Memory B cell (primary cell): ENCODE measurements around the gene SEMA3G.

ENCODE experiments used
- ATAC-seq: fragments of 150-1000 bp; cut with Tn5 transposase; 2 replicates; pipeline ENCODE4 v1.10.0; 2021; ENCODE audit warnings: low read depth, mild to moderate bottlenecking, moderate library complexity
- DNase-seq, 2 donors: peaks; one replicate each; pipeline ENCODE4 v3.0.0; 2022; ENCODE audit warnings: low spot score in 2 of 2
- H3K27ac Mint-ChIP-seq: one replicate; pipeline ENCODE4 v1.8.0; 2022; ENCODE audit warnings: mild to moderate bottlenecking, moderate library complexity, mixed read lengths
- H3K27me3 Mint-ChIP-seq: one replicate; pipeline ENCODE4 v1.8.0; 2022; ENCODE audit warnings: mixed read lengths
- H3K36me3 Mint-ChIP-seq: one replicate; pipeline ENCODE4 v1.8.0; 2022; ENCODE audit warnings: mild to moderate bottlenecking, mixed read lengths
- H3K4me1 Mint-ChIP-seq: one replicate; pipeline ENCODE4 v1.8.0; 2022; ENCODE audit warnings: mixed read lengths
- H3K4me3 Mint-ChIP-seq: one replicate; pipeline ENCODE4 v1.8.0; 2022; ENCODE audit warnings: mild to moderate bottlenecking, moderate library complexity, mixed read lengths
- H3K9me3 Mint-ChIP-seq: one replicate; pipeline ENCODE4 v1.8.0; 2022; ENCODE audit warnings: mixed read lengths

SEMA3G gene

GRCh38 chr3:52452570-52453221, 7.8 kb upstream of the SEMA3G start:
- Mint-ChIP-seq H3K4me1 (peaks cover 32% of the 10 kb centered on the region), H3K27me3 (no peaks in the 10 kb centered on the region), H3K36me3 (no peaks in the 10 kb centered on the region), H3K4me3 (no peak overlapping the region), H3K9me3 (no peaks in the 10 kb centered on the region), H3K27ac (no peak overlapping the region)
- ATAC-seq = no peak
- no peak for DNase-seq

GRCh38 chr3:52452126-52452525, 7.2 kb upstream of the SEMA3G start:
- Mint-ChIP-seq H3K9me3 (no peaks in the 10 kb centered on the region), H3K4me1 (peaks cover 28% of the 10 kb centered on the region), H3K36me3 (no peaks in the 10 kb centered on the region), H3K27me3 (no peaks in the 10 kb centered on the region), H3K4me3 (no peak overlapping the region), H3K27ac (no peak overlapping the region)
- DNase-seq = no peak
- no peak for ATAC-seq

- peaks cover 25% of the 10 kb centered on the region for H3K4me1 Mint-ChIP-seq
- ATAC-seq = no peak
Measured at GRCh38 chr3:52451237-52452083, 6.6 kb upstream of the SEMA3G start.

DNA sequence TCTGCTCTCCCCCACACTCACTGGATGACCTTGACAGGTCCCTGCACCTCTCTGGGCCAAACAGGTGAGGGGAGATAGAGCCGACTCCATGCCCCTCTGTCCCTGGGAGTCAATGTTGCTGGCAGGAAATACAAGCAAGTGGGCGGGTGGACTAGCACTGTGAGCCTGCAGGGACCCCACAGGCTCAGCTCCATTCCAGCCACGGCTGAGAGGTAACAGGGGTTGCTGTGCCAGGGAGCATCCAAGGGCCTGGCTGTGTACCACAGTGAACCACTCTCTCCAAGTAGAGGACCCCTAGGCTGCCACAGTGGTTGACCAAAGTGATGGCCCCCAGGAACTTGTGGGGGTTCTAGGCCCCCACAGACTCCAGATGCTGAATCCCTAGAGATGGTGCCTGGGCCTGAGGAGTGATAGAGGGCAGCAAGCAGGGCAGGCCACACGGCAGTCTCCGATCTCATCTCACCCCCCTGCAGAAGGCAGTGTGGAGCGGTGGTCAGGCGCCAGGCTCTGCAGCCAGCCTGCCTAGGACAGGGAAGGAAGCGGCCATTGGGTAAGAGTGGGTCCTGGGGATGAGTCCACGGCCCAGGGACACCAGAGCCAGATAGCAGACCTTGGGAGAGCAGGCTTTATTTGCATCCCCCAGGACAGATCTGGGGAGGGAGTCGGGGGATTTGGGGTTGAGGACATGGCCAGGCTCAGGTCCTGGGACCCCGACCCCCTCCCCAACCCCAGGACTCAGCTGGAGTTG, 5.8 kb upstream of the SEMA3G start:
- no peak overlapping the region for H3K27ac Mint-ChIP-seq
- no peaks in the 10 kb centered on the region for H3K36me3 Mint-ChIP-seq
- H3K4me1 Mint-ChIP-seq = peaks cover 18% of the 10 kb centered on the region
- no peaks in the 10 kb centered on the region for H3K9me3 Mint-ChIP-seq
- H3K4me3 Mint-ChIP-seq = no peak overlapping the region
- DNase-seq = no peak
- no peaks in the 10 kb centered on the region for H3K27me3 Mint-ChIP-seq
- no peak for ATAC-seq

More at GRCh38 chr3:52451237-52452083, 6.6 kb upstream of the SEMA3G start:
- DNase-seq = no peak
- no peak overlapping the region for H3K4me3 Mint-ChIP-seq
- H3K27ac Mint-ChIP-seq = no peak overlapping the region
- no peaks in the 10 kb centered on the region for H3K9me3 Mint-ChIP-seq
- H3K27me3 Mint-ChIP-seq = no peaks in the 10 kb centered on the region
- H3K36me3 Mint-ChIP-seq = no peaks in the 10 kb centered on the region

- Mint-ChIP-seq H3K4me3 (no peak overlapping the region), H3K36me3 (no peaks in the 10 kb centered on the region), H3K4me1 (peaks cover 16% of the 10 kb centered on the region), H3K27ac (no peak overlapping the region), H3K9me3 (no peaks in the 10 kb centered on the region), H3K27me3 (peaks cover 3% of the 10 kb centered on the region)
- DNase-seq = no peak
- ATAC-seq = no peak
Measured at GRCh38 chr3:52447512-52448355, 2.8 kb upstream of the SEMA3G start.

DNA sequence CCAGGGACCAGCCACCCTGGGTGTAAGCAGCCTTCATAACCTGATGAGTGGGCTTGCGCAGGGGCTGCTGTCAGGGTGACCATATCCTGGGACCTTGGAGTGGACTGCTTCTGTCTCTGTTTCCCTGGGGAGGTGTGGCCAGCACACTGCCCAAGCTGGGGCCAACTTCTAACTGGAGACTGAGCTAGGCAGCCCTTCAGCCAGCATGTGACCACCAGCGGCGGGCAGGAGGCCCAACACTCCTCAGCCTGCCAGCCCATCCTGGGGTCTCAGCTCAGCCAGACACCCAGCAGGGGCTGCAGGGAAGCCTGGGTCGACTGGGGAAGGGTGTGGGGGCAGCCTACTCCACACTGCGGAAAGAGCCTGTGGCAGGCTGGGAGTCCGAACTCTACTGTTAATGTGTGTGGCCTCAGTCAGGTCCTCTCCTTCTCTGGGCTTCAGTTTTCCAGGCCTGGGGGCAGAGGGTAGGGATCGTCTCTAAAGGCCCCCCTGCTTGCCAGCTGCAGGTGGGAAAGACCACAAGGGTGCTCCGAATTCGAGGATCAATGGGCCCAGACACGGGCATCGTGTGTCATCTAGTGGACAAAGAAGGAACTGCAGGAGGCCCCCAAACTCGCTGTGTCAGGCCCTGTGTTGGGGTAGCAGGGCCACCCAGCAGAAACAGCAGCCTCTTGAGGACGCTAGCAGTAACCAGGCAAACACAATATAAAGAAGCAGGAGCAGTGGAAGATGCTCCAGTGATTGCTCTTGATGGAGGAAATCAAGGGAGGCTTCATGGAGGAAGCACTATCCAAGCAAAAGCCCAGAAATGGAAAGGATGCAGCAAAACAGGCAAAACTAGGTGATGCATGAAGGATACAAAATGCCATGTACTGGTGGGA, 2.0 kb upstream of the SEMA3G start:
- Mint-ChIP-seq H3K9me3 (no peaks in the 10 kb centered on the region), H3K4me1 (peaks cover 16% of the 10 kb centered on the region), H3K27ac (no peak overlapping the region), H3K27me3 (peaks cover 3% of the 10 kb centered on the region), H3K36me3 (no peaks in the 10 kb centered on the region), H3K4me3 (no peak overlapping the region)
- DNase-seq (peak; percentile 76 to 83), ATAC-seq (peak; percentile 68)

- Mint-ChIP-seq H3K36me3 (no peaks in the 10 kb centered on the region), H3K27ac (no peak overlapping the region), H3K9me3 (no peaks in the 10 kb centered on the region), H3K4me3 (no peak overlapping the region), H3K4me1 (peaks cover 16% of the 10 kb centered on the region), H3K27me3 (peaks cover 3% of the 10 kb centered on the region)
- ATAC-seq = no peak
- DNase-seq = no peak
Measured at GRCh38 chr3:52446042-52446441, 1.1 kb upstream of the SEMA3G start.

- Mint-ChIP-seq H3K4me1 (peaks cover 16% of the 10 kb centered on the region), H3K36me3 (no peaks in the 10 kb centered on the region), H3K27ac (no peak overlapping the region), H3K9me3 (no peaks in the 10 kb centered on the region), H3K4me3 (no peak overlapping the region), H3K27me3 (peaks cover 3% of the 10 kb centered on the region)
- ATAC-seq (no peak), DNase-seq (no peak)
Measured at GRCh38 chr3:52443791-52444687, 864 bp downstream of the SEMA3G start.

- Mint-ChIP-seq H3K27me3 (peaks cover 3% of the 10 kb centered on the region), H3K36me3 (no peaks in the 10 kb centered on the region), H3K27ac (no peak overlapping the region), H3K9me3 (no peaks in the 10 kb centered on the region), H3K4me1 (peaks cover 16% of the 10 kb centered on the region), H3K4me3 (no peak overlapping the region)
- DNase-seq = no peak
- no peak for ATAC-seq
Measured at GRCh38 chr3:52443268-52443610, 1.7 kb downstream of the SEMA3G start.

DNA sequence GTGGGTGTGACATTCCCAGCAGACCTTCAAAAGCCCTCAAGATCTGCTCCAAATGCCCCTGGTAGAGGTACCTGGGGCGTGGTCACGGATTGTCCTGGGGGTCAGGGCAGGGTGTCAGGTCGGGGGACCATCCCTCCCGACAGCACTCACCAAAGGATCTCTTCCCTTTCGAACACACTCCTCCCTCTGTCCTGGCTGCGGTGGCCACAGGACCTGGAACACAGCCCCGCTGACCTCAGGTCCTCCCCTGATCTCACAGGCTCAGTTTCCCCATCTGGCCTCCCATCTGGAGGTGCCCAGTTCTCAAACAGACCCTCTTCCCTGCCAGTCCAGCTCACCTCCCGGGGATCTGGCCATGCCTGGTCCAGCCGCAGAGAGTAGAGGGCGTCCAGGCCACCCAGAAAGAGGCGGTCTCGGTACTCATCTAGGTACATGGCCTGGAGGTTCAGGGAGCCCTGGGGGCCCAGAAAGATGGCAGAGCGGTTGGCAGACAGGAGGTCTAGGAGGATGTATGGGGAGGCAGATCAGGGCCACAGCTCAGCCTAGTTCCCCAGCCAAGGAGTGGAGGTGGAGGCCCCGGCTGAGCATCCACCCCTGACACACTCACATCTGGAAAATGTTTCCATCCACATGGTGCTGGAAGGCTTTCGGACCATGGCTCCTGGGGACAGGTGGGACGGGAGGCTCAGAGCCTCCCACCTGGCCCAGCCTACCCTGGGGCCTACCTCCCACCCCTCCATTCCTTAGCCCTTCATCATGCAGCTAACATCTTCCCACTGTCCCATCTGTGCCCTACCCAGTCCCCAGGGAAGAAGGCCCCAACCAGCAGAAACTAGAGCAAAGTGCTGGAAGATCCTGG, 2.3 kb downstream of the SEMA3G start:
- Mint-ChIP-seq H3K9me3 (no peaks in the 10 kb centered on the region), H3K27me3 (peaks cover 3% of the 10 kb centered on the region), H3K4me3 (no peak overlapping the region), H3K27ac (no peak overlapping the region), H3K36me3 (no peaks in the 10 kb centered on the region), H3K4me1 (peaks cover 16% of the 10 kb centered on the region)
- no peak for DNase-seq
- no peak for ATAC-seq

DNA sequence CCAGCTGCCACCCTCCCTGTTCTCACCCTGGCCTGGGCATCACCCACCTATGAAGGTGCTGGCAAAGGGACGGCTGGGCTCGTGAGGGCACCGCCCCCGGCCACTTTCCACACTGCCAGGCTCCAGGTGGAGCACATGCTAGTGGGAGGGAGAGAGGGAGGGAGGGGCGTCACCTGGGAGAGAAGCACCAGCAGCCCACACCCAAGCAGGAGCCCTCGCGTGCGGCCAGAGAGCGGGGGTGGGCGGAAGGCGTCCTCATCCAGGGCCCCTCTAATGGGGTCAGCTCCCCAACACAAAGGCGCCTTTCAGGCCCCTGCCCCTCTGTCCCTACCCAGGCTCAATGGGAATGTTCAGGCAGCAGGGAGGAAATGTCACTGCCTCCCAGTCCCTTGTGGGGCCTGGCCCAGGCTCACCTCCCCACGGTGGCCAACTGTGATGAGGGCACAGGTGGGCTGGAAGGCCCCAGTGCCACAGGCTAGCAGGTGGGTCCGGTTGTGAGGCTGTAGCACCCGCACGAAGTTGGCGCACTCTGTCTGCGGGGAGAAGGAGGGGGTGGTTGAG, 3.1 kb downstream of the SEMA3G start:
- ATAC-seq = no peak
- DNase-seq = no peak
- H3K27me3 Mint-ChIP-seq = peaks cover 3% of the 10 kb centered on the region
- H3K36me3 Mint-ChIP-seq = no peaks in the 10 kb centered on the region
- H3K27ac Mint-ChIP-seq = no peak overlapping the region
- peaks cover 12% of the 10 kb centered on the region for H3K4me1 Mint-ChIP-seq
- no peak overlapping the region for H3K4me3 Mint-ChIP-seq
- H3K9me3 Mint-ChIP-seq = no peaks in the 10 kb centered on the region
